Measurements from ENCODE around the gene ARHGAP33.

GRCh38 chr19:35740108-35740422, 35.3 kb upstream of the ARHGAP33 start:
- TF ChIP-seq CTCF (conservative IDR thresholded peaks at IDR 0.05; ENCODE audit: low read depth, low read length) (no peak), EZH2 (IDR thresholded peaks at IDR 0.05; ENCODE audit: borderline replicate concordance, low read depth, low read length, poor library complexity, severe bottlenecking) (no peak)

Measured in A673 (cell line).